T47D (cell line): ENCODE measurements around the gene ING5.

Experiments
- DNase-seq, 2 experiments: peaks; one replicate each; pipeline versions ENCODE4 v3.0.0 to v3.0.0-alpha.2; 2011 to 2012; ENCODE audit warnings: low read depth in 1 of 2, low spot score in 1 of 2
- JUND ChIP-seq: IDR thresholded peaks from 2 replicates; pipeline ENCODE4 v1.6.1; 2012; ENCODE audit warnings: low read depth
- in situ Hi-C: cut with HindIII; loops from 2 replicates; pipeline ENCODE4 v1.10.0; 2016; ENCODE audit warnings: low sequenced_read_pairs, low pct_unique_long_range_greater_than_20kb

Gene ING5

DNA sequence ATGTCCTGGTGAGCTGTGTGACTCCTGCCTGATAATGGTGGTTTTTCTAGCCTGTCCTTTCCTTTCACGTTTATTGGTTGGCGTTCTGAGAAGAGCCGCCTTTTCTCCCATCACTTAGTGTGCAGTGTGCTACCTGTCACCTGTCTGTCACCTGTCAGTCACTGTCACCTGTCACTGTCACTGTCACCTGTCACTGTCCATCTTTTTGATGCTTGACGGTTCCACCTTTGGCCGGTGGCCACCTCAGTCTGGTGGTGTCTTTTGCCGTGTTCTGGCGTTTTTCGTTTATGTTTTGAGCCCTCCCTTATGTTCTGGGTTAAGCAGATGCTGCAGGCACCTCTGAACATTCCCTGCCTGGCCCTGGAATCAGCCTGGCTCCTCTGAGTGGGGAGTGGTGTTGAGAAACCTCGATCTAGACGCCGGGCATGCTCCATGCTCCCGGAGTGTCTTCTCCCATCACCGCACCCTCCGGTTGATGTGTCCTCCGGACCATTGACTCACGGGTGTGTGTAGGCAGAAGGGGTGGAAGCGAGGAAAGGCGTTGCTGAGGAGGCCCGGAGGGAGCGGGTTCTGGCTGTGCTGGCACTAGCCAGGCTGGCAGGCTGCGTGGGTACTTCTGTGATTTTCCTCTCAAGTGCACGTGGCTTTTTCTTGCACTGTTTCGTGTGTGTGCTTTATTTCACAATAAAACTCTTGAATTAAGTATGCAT, 36.0 kb upstream of the ING5 start:
- in situ Hi-C loops: no loop called here
- no peak for DNase-seq
- TF ChIP-seq JUND: no peak

DNA sequence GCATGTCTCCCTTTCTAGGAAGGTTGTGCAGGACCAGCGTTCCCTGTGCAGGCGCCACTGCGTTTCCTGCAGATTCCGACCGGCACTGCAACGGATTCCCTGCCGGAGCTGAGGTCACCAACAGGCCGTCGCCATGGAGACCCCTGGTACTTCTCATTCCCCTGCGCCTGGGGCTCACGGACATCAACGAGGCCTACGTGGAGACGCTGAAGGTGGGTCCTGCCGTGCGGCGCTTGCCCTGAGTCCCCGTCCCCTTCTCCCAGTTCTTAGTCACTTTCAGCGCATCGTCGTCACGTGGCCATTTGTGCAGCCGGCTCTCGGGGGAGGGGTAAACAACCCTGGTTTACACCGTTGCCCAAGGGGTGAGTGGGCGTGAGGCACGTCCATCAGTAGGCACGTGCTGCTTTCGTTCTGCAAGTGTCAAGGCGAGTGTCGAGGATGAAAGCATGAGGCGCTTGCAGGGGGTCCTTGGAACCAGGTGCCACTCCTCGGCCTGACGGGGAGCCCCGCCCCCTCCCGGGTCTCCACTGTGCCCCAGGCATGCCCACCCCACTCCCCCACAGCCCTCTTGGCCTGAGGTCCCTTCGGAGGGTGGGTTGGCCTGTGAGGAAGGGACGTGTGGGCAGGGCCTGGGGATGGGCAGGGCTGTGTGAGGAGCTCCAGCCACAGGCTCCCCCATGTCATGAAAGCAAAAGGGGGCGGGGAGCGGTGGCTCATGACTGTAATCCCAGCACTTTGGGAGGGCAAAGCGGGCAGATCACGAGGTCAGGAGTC, 35.0 kb upstream of the ING5 start:
- in situ Hi-C loops: no loop called here

DNA sequence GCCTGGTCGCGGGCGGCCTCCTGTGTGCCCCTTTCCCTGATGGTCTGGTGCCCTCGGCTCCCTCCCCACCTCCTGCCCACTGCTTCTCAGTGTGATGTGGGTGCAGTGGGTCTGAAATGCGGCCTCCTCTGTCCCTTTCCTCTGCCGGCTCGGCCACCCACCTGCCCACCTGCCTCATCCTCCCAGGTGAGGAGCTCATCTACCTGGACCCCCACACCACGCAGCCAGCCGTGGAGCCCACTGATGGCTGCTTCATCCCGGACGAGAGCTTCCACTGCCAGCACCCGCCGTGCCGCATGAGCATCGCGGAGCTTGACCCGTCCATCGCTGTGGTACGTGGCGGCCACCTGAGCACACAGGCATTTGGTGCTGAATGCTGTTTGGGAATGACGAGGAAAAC, 33.5 kb upstream of the ING5 start:
- TF ChIP-seq JUND: no peak
- no peak for DNase-seq
- in situ Hi-C loops: no loop called here

More for the DNA sequence above, 35.0 kb upstream of the ING5 start:
- no peak for TF ChIP-seq JUND
- no peak for DNase-seq

GRCh38 chr2:241668839-241669238, 33.0 kb upstream of the ING5 start:
- TF ChIP-seq JUND: no peak
- no peak for DNase-seq
- in situ Hi-C loops: no loop called here

DNA sequence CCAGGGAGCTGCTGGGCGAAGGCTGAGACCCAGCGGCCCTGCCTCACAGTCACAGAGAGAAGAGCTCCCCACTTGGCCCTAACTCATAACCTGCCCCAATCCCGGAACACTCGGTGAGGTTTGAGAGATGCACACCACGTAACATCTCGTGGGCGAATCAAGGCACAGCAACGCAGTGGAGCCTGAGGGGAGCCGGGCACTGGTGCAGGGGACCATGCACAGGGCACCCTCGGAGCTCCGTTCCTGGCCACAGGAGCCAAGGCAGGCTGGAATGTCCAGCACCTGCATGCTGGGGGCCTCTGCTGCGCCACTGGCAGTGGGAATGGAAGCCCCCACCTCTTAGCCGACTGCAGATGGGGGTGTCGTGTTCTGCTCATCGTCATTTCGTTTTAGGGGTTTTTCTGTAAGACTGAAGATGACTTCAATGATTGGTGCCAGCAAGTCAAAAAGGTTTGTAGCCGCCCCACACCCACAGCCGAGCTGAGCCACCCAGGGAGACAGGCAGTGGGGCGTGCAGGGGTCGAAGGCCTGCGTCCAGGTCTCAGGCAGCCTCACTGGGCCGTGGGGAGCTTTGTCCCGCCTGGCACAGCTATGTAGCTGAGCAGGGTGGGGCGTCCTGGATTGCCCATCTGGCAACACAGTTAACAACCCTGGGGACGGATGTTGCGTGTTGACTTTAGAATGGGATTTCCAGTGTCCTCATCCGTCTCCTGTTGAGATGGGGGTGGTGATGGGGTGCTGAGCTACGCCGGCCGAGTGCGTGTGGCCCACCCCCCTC, 31.3 kb upstream of the ING5 start:
- in situ Hi-C loops: no loop called here
- DNase-seq: no peak
- no peak for TF ChIP-seq JUND

DNA sequence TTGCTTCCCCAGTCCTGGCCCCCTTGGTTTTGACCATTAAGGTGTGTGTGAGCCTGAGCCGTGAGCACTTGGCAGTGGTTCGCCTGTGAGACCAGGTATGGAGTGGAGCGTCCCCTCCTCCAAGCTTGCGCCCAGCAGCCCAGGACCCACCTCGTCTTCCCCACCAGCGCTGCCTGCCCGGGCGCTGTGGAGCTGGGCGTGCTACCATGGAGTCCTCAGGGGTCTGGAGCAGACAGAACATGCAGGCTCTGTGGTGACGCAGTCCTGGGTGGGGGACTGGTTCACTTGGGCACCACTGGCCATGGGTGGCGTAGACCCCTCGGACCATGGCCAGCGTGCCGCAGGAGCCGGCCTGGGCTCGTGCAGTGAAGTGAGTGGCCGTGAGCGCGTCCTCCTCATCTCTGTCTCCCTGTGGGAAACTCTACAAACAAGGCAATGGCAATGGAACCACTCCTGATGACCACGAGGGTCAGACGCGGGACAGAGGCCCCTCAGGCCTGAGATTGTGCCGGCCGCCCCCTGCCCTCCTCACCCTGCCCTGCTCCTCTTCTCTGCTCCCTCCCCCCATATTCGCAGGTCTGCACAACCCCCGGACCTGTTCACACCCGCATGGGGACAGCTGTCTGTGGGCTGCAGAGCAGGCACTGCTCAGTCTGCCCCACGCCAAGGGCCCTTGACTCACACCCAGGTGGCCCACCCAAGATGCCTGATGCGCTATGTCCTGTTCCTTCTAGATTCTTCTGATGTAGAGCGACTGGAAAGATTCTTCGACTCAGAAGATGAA, 30.2 kb upstream of the ING5 start:
- TF ChIP-seq JUND: no peak
- in situ Hi-C loops: no loop called here

GRCh38 chr2:241672243-241673188, 29.3 kb upstream of the ING5 start:
- no peak for TF ChIP-seq JUND
- no peak for DNase-seq
- in situ Hi-C loops: no loop called here

More for the DNA sequence above, 30.2 kb upstream of the ING5 start:
- DNase-seq: no peak

DNA sequence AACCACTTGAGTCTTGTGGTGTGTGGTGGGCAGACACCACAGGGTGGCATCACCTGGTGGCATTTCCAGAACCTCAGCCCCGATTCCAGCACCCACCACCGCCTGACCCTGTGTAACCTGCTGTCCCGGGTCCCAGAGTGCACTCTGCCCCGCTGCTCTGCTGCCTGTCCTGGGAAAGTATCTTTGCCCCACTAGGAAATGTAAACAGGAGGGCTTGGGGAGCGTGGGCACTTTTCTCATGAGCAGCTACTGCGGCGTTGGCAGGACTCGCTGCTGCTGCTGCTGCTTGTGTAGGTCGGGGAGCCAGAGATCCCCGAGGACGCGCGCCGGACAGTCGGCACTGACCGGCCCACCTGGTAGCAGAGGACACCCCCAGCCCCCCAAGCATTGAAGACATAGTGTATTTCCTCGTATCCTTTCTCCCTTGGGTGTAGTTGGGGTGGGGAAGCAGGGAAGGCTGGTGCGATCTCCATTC, 28.6 kb upstream of the ING5 start:
- no peak for DNase-seq
- in situ Hi-C loops: no loop called here
- TF ChIP-seq JUND: no peak

GRCh38 chr2:241673797-241674725, 27.8 kb upstream of the ING5 start:
- no peak for DNase-seq
- TF ChIP-seq JUND: no peak
- in situ Hi-C loops: no loop called here

GRCh38 chr2:241675885-241676284, 26.0 kb upstream of the ING5 start:
- DNase-seq: no peak
- in situ Hi-C loops: no loop called here
- no peak for TF ChIP-seq JUND

- in situ Hi-C loops: no loop called here
- DNase-seq: no peak
- no peak for TF ChIP-seq JUND
Measured at GRCh38 chr2:241676665-241677064, 25.2 kb upstream of the ING5 start.
